Measurements from ENCODE around the gene GIMAP4.
"Not testable (repeated sequence)": the region's sequence is repeated elsewhere in the genome, so short reads cannot be mapped to it uniquely, and the experiment has no call there.

- TF ChIP-seq, protein P1, sequence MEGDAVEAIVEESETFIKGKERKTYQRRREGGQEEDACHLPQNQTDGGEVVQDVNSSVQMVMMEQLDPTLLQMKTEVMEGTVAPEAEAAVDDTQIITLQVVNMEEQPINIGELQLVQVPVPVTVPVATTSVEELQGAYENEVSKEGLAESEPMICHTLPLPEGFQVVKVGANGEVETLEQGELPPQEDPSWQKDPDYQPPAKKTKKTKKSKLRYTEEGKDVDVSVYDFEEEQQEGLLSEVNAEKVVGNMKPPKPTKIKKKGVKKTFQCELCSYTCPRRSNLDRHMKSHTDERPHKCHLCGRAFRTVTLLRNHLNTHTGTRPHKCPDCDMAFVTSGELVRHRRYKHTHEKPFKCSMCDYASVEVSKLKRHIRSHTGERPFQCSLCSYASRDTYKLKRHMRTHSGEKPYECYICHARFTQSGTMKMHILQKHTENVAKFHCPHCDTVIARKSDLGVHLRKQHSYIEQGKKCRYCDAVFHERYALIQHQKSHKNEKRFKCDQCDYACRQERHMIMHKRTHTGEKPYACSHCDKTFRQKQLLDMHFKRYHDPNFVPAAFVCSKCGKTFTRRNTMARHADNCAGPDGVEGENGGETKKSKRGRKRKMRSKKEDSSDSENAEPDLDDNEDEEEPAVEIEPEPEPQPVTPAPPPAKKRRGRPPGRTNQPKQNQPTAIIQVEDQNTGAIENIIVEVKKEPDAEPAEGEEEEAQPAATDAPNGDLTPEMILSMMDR (conservative IDR thresholded peaks at IDR 0.05; ENCODE audit: low read depth, low read length) = not testable (repeated sequence)
- TF ChIP-seq EZH2 (IDR thresholded peaks at IDR 0.05; ENCODE audit: borderline replicate concordance, low read depth, low read length, poor library complexity, severe bottlenecking) = not testable (repeated sequence)
These were observed 36.4 kb downstream of the GIMAP4 start for GRCh38 chr7:150603600-150603999.

Data from A673 (cell line).